ENCODE results near the gene FAM24A.
"Not testable (repeated sequence)": the region's sequence is repeated elsewhere in the genome, so short reads cannot be mapped to it uniquely, and the experiment has no call there.

FAM24A gene, protein sequence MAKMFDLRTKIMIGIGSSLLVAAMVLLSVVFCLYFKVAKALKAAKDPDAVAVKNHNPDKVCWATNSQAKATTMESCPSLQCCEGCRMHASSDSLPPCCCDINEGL

GRCh38 chr10:122910310-122910709 lies at the start of gene FAM24A:
Gene FAM24A, plus strand, starts transcription at chr10:122910610. Its CDS starts 1,025 bp downstream, at chr10:122911635.
- no peak for DNase-seq

- DNase-seq: no peak
Measured at GRCh38 chr10:122861711-122862161, 48.7 kb upstream of the FAM24A start.

GRCh38 chr10:122863216-122864193 lies 46.9 kb upstream of the FAM24A start:
- no peak for DNase-seq

- no peak for DNase-seq
Measured at GRCh38 chr10:122864194-122864592, 46.2 kb upstream of the FAM24A start.

- DNase-seq: no peak
Measured at GRCh38 chr10:122864901-122865300, 45.5 kb upstream of the FAM24A start.

GRCh38 chr10:122866757-122867482 lies 43.5 kb upstream of the FAM24A start:
- DNase-seq: not testable (repeated sequence)

GRCh38 chr10:122868768-122869167 lies 41.6 kb upstream of the FAM24A start:
- DNase-seq: not testable (repeated sequence)

DNA sequence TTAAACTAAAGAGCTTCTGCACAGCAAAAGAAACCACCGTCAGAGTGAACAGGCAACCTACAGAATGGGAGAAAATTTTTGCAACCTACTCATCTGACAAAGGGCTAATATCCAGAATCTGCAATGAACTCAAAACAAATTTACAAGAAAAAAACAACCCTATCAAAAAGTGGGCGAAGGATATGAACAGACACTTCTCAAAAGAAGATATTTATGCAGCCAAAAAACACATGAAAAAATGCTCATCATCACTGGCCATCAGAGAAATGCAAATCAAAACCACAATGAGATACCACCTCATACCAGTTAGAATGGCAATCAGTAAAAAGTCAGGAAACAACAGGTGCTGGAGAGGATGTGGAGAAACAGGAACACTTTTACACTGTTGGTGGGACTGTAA lies 38.5 kb upstream of the FAM24A start:
- DNase-seq: not testable (repeated sequence)

DNA sequence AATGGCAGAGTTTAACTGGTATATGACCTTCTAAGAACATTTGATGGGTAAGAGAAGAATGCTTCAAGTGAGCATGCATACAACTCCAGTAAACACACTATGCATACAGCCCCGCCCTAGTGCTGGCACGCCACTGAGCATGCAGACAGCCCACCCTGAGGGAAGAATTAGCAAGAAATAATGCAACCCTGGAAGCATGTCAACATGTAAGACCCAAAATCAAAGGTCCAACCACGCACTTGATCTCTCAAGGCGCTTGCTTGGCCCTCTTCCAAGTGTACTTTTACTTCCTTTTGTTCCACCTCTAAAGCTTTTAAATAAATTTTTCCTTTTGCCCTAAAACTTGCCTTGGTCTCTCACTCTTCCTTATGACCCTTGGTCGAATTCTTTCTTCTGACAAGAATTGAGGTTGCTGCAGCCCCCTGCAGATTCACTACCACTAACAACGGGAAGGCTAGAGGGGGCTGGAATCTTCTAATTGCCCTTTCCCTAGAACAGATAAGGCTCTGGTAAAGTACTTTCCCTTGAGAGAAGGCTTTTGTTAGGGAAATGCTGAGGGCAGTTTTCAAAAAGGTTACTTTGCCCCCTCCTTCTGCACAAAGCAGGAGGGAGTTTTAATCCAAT lies 34.5 kb upstream of the FAM24A start:
- no peak for DNase-seq

- no peak for DNase-seq
Measured at GRCh38 chr10:122876467-122876855, 33.9 kb upstream of the FAM24A start.

DNA sequence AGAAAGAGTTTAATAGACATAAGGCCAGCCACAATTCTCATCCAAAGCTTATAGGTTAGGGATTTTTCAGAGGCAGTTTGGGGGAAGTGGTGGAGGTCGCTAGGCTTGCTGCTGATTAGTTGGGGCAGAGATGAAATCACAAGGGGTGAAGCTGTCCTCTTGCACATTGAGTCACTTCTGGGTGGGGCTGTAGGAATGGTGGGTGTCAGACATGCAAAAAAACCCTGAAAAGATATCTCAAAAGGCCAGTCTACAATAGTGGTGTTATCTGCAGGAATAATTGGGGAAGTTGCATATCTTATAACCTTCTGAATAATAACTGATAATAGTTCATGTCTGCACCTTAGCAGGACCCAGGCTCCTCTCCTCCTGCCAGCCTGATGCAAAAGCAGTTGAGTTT lies 33.1 kb upstream of the FAM24A start:
- no peak for DNase-seq

DNA sequence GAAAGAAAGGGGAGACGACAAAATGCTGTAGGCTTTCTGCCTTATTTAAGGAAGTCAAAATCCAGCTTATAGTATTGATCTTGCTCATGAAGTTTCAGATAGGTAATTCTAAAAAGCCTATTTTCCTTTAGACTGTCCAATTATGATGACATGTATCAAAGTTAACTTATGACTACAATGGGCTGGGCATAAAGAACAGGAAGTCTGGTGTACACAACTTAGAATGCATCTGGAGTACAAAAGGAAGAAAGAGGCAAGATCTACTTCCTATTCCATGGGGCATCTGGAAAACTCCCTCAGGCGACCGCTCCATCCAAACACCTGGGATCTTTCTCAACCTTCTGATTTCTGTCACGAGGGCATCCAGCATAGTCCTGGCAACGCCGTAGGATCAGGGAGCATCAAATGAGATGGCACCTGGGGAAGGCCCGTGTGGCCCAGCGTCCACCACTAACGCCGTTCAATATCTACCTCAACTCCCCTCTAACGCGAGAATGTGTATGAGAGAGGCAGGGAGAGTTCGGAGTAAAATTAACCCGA lies 31.5 kb upstream of the FAM24A start:
- no peak for DNase-seq

DNA sequence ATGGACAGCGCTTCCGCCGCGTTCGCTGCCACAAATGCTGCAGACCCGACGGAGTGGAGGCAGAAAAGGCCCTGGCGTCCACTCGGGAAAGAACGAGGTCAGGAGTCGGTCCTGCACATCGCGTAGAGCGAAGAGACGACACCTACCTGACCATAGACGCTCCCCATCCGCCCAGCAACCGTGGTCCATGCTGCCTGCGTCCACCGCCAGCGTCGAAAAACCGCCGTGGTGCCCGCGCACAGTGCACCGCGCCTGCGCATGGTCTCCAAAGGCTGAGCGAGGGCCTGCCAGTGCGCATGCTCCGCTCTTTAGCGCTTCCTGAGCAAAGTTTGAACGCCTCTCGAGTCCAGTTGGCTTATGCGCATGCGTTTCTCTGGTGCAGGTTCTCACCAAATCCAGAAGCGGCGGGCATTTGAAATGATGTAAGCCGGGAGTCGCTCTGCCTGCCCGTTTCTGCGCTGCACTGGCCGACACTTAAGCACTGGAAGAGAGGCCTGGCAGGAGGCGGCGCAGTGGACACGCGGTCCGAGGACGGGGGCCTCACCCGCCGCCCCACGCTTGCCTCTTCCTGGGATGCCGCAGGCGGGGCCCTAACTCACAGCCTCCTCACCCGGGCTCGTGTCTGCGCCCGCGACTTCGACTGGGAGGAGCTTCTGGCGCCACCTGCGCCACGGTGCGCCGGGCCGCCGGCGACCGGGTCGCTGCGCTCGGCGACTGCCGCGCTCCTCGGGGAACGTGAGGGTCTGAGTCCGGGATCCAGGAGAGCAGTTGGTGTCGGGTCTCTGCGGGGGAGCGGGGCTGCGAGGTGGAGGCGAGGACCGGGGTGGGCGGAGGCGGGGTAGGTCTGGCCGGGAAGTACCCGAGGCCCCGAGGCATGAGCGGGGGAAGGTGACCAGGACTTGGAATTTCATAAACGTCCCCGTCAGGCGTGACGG lies 30.8 kb upstream of the FAM24A start, which contains the start of gene FAM24B:
FAM24B (minus strand) TSS at position 243 of the 935 bp plus-strand sequence. CDS start 29,066 bp downstream, outside the sequence.
- peak; percentile 67 for DNase-seq

DNA sequence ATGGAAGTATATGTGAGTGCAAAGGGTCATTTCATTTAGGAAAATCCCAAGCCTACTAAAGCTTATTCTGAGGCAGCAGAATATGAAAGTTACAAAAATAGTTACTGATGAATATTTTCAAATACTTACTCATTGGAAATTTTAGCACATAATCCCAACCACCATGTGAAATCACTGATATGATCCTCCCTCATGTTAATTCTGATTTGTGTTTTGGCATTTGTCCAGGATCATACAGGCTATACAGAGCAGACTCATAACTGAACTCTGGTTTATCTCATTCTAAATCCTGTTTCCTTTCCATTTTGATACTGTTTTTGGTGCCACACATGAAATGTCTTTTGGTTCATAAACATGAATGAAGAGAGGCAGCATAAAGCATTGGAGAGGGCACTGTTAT lies 27.6 kb upstream of the FAM24A start:
- no peak for DNase-seq

DNA sequence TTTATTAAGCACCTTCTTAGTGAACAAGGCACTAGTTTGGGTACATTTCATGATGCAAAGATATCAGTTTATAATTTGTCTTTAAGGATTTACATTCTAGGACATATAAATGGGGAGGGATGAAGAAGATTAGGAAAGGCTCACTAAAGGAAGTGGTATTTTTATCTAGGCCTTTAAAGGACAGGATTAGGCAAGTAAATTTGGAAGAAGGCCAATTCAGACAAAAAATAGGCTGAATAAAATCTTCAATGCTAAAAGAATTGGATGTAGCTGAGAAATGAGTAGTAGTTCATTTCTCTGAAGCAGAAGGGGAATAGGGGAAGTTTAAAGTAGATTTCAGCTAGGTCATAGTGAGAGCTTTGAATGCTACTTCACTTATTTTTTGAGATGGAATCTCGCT lies 26.2 kb upstream of the FAM24A start:
- no peak for DNase-seq

DNA sequence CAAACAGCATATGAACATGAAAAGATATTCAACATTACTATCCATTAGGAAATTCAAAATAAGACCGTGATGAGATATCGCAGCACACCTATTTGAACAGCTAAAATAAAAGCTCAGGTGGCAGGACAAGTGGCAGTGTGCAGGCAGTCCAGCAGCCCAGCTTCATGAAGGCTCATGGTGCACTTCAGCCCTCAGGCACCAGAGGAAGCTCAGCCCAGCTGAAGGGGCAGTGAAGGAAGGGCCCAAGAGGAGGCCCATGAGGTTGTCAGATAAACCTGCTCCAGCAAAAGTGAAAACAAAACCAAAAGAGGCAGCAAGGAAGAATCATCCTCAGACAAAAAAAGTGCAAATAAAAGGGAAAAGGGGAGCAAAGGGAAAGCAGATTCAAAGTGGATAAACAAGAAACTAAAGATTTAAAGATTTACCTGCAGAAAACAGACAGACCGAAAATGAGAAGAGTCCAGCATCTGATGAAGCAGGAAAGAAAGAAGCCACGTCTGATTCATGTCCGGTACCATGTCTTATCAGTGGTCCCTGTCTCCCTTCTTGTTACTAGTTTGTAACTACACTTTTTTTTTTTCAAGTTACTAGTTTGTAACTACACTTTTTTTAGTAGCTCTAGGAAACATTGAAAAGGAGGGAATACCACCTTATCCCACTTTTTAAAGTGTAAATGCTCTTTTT lies 16.0 kb upstream of the FAM24A start:
- no peak for DNase-seq

- not testable (repeated sequence) for DNase-seq
Measured at GRCh38 chr10:122903861-122904260, 6.5 kb upstream of the FAM24A start.

DNA sequence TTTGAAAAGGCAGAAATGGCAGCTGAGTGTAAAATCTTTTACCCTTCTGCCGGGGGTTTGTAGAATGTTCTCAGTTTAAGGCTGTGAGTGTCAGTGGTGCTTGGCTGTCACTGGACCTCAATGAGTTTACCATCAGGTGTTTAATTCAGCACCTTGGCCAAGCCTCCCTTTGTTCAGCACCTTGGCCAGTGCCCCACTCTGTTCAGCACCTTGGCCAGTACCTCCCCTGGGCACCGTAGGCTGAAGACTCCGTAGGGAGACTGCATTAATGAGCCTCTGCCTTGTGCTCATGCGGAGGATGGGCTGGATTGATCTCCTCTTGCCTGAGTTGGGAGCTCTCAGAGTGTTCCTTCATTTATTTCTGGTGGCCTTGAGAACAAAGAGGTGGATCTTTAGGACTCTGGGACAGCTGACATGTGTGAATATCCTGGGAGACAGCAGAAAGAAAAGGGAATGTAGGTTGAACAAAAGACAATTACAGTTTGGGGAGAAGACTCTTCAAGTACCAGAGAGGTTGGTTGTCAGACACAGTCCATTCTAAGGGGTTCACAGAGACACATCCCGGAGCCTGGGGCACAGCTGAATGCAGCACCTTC lies 1.6 kb downstream of the FAM24A start:
- peak; percentile 88 for DNase-seq

DNA sequence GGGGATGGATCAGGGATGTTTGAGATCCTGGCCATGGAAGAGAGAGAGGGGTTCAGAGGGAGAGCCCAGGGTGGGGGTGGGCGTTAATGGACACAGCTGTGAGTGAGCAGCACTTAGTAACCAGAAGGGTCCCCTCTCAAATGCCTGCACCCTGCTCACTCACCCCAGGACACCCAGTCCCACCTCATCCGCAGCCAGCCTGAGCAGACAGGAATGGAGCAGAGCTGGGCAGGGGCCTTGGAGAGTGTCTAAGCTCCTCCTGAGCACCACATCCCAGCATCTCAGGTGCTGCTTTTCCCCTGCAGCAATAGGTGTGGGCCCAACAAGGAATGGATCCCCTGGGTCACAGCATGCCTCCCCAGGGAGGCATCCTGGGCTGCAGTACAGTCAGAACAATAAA lies 5.3 kb downstream of the FAM24A start:
- DNase-seq: no peak

DNA sequence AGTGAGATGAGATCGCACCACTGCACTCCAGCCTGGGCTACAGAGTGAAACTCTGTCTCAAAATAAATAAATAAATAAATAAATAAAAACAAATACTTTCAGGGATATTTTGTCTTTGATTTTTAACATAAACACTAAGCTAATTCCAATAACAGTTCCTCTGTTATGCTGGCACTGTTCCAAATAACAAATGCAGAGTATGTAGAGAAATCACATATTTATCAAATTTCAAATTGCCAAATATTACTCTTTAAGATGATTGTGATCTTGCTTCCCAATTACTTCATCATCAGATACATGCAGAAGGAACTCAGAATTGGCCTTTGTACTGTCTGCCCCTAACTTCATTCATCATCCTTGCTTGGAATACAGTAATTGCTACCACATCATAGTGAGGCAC lies 19.7 kb downstream of the FAM24A start:
- DNase-seq: no peak
